AG08395 (cell line): Measurements from ENCODE around the gene CHCHD5.
"Not testable (repeated sequence)": the region's sequence is repeated elsewhere in the genome, so short reads cannot be mapped to it uniquely, and the experiment has no call there.

ENCODE experiments used
- DNase-seq: peaks from one replicate; pipeline ENCODE4 v3.0.0; 2012; ENCODE audit warnings: mixed read lengths, low spot score

Gene CHCHD5

DNA sequence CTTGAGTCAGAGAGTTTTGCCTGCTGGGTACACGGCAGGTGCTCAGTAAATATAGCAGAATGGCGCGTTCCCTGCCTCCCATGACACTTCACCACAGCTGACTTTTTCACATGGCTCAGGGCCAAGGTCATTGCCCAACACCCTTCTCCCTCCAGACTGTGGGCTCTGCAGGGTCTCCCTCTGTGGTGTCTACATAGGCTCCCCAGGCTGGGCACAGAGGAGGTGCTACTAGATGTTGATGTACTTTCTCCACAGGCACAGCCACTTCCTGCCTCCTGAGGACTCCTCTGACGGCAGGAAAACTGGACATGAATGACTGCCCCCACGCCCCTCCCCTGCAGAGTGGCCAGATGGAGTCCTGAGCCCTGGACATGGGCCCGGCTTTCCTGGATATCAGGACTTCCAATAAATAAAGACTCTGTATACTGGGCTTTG, 4.2 kb downstream of the CHCHD5 start:
- no peak for DNase-seq

DNA sequence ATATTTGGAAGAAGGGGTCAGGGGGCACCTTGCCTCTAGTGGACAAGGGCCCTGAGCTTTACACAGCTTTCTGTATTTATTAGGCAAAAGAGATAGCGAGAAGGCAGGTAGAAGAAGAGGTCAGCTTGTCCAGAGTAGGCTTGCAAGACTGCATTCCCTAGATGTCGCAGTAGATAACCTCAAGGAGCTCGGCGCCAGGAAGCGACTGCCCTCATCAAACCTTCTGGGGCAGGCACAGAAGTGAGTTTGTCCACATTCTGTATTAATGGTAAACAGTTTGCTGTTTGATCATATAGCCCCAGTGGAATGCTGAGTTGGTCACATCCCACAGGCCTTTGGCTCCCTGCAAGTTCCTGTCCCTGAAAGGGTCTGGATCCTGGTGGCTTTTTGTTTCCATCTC, 7.0 kb downstream of the CHCHD5 start:
- no peak for DNase-seq

DNA sequence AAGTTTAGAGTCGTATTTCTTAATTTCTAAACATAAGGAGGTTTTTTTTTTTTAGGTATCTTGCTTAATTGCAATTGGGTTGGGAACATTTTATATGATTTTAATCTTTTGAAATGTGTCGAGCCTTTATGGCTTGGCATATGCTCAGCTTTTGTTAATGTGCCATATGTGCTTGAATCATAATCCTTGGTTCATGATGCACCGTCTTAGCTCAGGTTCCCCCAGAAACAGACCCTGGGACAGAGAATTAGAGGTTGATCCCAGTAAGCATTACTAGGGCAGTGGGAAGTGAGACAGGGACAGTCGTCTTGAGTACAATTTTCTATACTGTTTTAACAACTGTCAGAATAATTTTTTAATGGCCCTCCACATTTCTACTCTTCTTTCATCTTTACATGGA, 9.3 kb downstream of the CHCHD5 start:
- DNase-seq = no peak

GRCh38 chr2:112597537-112598322, 13.3 kb downstream of the CHCHD5 start:
- DNase-seq = no peak

DNA sequence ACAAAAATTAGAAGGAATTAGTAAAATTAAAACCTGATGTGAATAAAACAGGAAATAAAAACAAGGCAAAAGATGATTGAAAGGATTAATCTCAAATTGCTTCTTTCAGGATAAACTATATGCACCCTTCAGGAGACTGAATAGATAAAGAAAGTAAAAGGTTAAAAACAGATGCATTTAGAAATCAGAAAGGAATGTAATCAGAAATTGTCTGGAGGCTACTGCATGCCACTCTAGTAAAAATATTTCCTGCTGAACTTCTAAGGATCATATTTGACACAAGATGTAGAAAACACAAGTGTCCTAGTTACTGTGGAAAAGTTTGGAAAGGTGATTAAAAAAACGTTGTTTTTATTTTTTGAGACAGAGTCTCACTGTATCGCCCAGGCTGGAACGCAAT, 16.2 kb downstream of the CHCHD5 start:
- DNase-seq = no peak

- DNase-seq = no peak
Measured at GRCh38 chr2:112601754-112602153, 17.3 kb downstream of the CHCHD5 start.

DNA sequence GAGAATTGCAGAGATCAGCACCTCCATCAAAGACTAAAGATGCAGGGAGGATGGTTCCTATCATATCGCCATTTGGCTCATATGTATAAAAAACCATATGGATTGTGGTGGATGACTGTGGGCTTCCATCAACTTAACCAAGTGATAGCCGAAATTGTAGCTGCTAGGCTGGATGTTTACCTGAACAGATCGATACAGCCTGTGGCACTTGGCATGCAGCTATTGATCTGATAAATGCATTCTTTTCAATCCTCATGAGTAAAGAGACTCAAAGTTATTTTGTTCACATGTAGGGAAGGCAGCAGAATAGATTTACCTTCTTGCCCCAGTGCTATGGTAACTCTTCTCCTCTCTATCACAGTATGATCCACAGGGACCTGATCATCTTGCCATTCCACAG, 18.5 kb downstream of the CHCHD5 start:
- no peak for DNase-seq

- no peak for DNase-seq
Measured at GRCh38 chr2:112603731-112604130, 19.3 kb downstream of the CHCHD5 start.

DNA sequence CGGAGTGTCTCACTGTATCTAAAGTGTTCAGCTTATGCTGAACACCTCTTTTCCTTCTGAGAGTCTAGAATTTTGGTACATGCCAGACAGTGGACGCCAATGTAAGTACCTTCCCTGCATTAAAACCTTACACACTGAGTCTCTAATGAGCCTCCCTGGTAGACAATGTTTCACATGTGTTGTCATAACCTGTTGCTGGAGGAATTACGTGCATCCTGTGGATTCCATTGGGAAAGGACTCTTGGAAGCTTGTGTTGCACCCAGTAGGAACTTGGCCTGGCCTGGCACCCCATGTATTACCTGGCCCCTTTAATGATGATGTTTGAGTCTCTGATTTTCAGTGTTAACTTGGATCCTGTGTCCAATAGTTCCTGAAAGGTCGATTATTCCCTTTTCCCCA, 20.5 kb downstream of the CHCHD5 start:
- DNase-seq = no peak

GRCh38 chr2:112605926-112606325, 21.5 kb downstream of the CHCHD5 start:
- DNase-seq = no peak

DNA sequence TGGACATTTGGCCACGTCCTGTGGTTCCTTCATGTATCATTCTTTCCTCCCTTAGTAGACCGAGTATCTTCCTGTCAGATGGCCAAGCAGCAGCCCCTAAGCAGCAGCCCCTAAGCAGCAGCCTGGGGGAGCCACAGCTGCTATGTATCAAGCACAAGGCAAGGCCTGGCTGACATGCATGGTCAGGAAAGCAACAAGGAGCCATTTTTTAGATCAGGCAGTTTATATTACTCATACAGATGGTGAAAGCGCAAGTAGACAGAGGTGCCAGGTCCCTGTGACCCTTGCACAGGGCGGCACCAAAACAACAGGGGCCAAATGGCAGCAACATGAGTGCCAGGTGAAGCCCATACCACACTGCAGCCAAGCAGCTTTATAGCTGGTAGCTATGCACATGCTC, 22.1 kb downstream of the CHCHD5 start:
- DNase-seq = no peak

DNA sequence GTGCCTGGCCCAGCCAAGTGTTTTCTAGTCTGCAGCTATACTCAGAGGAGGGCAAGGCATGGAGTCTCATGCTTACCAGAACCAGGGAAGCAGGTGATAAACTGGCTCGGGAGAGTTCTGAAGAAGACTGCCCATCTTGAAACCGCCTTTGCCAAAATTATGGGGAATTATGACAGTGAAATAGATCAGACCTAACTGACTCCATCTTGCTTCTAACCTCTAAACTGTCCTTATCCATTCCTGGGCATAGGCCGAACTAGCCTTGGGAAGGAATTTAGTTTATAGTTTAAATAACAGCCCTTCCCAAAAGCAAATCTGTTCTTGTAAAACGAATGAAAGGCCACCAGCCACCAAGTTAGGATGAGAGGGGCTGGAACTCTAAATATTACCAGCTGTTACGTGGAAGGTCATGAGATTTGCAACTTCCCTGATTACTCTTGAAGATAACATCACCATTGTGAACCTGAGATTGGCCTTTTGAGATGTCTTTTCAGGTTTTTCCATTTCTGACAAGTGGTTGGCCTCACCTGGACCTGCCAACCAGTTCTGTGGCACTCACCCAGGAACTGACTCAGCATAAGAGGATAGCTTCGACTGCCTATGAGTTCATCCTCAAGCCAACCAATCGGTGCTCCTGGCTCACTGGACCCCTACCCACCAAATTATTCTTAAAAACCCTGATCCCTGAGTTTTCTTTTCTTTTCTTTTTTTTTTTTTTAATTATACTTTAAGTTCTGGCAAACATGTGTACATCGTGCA, 23.4 kb downstream of the CHCHD5 start:
- no peak for DNase-seq

- not testable (repeated sequence) for DNase-seq
Measured at GRCh38 chr2:112609320-112609719, 24.9 kb downstream of the CHCHD5 start.

GRCh38 chr2:112612283-112612682, 27.9 kb downstream of the CHCHD5 start:
- not testable (repeated sequence) for DNase-seq

DNA sequence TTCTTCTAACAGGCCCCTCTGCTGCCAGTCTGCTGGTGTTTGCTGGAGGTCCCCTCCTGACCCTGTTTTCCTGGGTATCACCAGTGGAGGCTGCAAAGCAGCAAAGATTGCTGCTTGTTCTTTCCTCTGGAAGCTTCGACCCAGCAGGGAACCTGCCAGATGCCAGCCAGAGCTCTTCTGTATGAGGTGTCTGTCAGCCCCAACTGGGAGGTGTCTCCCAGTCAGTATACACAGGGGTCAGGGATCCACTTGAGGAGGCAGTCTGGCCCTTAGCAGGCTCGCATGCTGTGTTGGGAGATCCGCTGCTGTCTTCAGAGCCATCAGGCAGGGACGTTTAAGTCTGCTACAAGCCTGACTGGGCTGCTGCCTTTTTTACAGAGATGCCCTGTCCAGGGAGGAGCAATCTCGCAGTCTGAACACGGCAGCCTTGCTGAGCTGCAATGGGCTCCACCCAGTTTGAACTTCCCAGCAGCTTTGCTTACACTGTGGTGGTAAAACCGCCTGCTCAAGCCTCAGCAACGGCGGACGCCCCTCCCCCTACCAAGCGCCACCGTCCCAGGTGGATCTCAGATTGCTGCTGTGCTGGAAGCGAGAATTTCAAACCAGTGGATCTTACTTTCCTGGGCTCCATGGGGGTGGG, 29.9 kb downstream of the CHCHD5 start:
- DNase-seq = no peak

GRCh38 chr2:112615051-112615450, 30.6 kb downstream of the CHCHD5 start:
- no peak for DNase-seq

DNA sequence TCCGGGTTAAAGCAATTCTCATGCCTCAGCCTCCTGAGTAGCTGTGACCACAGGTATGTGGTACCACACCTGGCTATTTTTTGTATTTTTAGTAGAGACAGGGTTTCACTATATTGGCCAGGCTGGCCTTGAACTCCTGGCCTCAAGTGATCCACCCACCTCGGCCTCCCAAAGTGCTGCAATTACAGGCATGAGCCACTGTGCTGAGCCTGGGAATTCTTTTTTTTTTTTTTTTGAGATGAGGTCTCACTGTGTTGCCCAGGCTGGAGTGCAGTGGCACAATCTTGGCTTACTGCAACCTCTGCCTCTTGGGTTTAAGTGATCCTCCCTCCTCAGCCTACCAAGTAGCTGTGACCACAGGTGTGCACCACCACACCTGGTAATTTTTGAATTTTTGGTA, 31.4 kb downstream of the CHCHD5 start:
- DNase-seq = not testable (repeated sequence)

- no peak for DNase-seq
Measured at GRCh38 chr2:112618383-112618782, 34.0 kb downstream of the CHCHD5 start.

GRCh38 chr2:112621790-112622527, 37.5 kb downstream of the CHCHD5 start:
- no peak for DNase-seq

DNA sequence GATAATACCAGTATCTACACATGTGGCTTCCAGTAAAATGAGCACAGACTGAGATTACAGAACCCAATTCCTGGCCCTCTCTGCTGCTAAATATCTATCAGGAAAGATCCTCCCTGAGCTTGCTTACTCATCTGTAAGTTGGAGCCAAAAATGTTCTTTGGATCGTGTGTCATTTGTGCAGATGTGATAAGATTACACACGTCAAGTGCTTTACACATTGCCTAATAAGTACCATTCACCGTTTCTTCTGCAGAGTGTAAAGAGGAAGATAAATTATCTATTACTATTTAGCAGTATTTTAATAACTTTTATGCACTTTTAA, 38.1 kb downstream of the CHCHD5 start:
- peak; percentile 75 for DNase-seq

DNA sequence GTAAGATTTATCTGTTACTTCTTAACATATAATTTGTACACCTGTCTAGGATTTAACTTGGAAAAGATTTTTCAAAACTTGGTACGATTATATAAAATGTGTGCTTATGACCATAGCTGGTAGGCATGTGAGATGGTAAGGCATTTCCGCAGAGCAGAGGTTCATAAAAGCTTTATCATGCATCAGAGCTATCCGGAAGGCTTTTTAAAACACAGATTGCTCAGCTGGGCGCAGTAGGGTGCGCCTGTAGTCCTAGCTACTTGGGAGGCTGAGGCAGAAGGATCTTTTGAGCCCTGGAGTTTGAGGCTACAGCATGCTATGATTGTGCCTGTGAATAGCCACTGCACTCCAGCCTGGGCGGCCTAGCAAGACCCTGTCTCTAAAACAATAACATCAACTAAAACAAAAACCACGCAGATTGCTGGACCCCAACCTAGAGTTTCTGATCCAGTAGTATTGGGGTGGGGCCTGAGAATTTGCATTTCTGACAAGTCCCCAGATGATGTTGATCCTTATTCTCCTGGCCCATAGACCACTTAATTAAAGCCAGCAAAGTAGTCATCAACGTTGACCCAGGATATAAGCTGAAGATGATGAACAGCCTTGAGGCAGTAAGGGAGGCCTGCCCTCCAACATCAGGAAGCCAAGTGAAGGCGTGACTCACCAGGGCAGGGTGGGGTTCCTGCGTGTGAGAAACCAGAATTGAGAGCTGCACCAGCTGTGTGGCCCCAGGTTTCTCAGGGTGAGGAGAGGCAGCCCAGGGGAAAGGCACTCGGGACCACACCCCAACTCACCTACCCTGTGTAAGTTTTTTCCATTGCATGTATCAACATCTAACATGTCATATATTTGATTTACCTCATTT, 39.7 kb downstream of the CHCHD5 start:
- DNase-seq = peak; percentile 70
